ENCODE results near the gene ADGRD2. TPM values are rescaled to one million over a fixed set of nuclear protein-coding genes. Genes with fewer than 3 reads are reported as not detected.

The ADGRD2 gene
- total RNA-seq, 1 experiment from 2014 or later = not detected

- Histone ChIP-seq H3K9me3 (ENCODE audit: control insufficient read depth in 1 of 2, insufficient read depth in 1 of 2, low read depth in 1 of 2, low read length in 2 of 2) (no peaks in the 10 kb centered on the region), H3K79me2 (ENCODE audit: insufficient read depth, low read length) (no peaks in the 10 kb centered on the region), H3K4me2 (ENCODE audit: low read length) (no peak overlapping the region), H3K9me2 (ENCODE audit: insufficient read depth) (no peaks in the 10 kb centered on the region), H3K9ac (ENCODE audit: low read length) (no peak overlapping the region), H3K27ac (ENCODE audit: low read depth, low read length) (no peak overlapping the region), H4K20me1 (ENCODE audit: insufficient read depth) (no peaks in the 10 kb centered on the region), H3K4me3 (replicated peaks in 1 of 2; ENCODE audit: low read depth in 1 of 2, low read length in 2 of 2) (no peak overlapping the region), H3K36me3 (ENCODE audit: control insufficient read depth in 1 of 2, insufficient read depth in 2 of 2, low read length in 2 of 2) (no peaks in the 10 kb centered on the region), H2AFZ (ENCODE audit: low read depth, low read length, poor library complexity, severe bottlenecking) (no peak overlapping the region), H3K27me3 (ENCODE audit: insufficient read depth, low read length) (no peaks in the 10 kb centered on the region), H3K4me1 (ENCODE audit: control insufficient read depth in 1 of 2, insufficient read depth in 2 of 2, low read length in 2 of 2) (peaks cover 5 to 11% of the 10 kb centered on the region in 2 experiments; a peak in 3 of 4 replicates)
- DNase-seq (ENCODE audit: low read depth, low spot score) (no peak), ATAC-seq (no peak)
- BruUV-seq (replicated peaks) = no TSS peak
- ChIA-PET POLR2A (no interaction called here), RAD21 (ENCODE audit: low non-redundant PET in 1 of 2, low total read pairs in 2 of 2, uncharacterized antibody in 2 of 2, unreplicated experiment in 2 of 2) (no interaction called here), CTCF (no interaction called here)
- intact Hi-C loops (cut with micrococcal nuclease) = no loop called here
- TF ChIP-seq MAX (IDR thresholded peaks at IDR 0.05) = no peak
- no peak for TF ChIP-seq SIN3A (IDR thresholded peaks at IDR 0.05; ENCODE audit: low read depth)
- TF ChIP-seq EZH2phosphoT487 (IDR thresholded peaks at IDR 0.05; ENCODE audit: borderline replicate concordance) = no peak
- TF ChIP-seq RAD21 (IDR thresholded peaks at IDR 0.05; ENCODE audit: low read depth) = no peak
- no peak for TF ChIP-seq EZH2 (IDR thresholded peaks at IDR 0.05)
- no peak for TF ChIP-seq ZFX (IDR thresholded peaks at IDR 0.05)
- TF ChIP-seq SP1 (IDR thresholded peaks at IDR 0.05; ENCODE audit: low read depth) = no peak
- TF ChIP-seq ATF3 (IDR thresholded peaks at IDR 0.05) = no peak
- no peak for TF ChIP-seq ELF1 (IDR thresholded peaks at IDR 0.05; ENCODE audit: borderline replicate concordance, low read depth)
- no peak for TF ChIP-seq CEBPB (IDR thresholded peaks at IDR 0.05; ENCODE audit: low read depth)
- TF ChIP-seq EGR1 (IDR thresholded peaks at IDR 0.05; ENCODE audit: low read depth) = no peak
- TF ChIP-seq TCF7L2 (IDR thresholded peaks at IDR 0.05; ENCODE audit: borderline replicate concordance, extremely low read depth, insufficient read depth, insufficient read length) = no peak
- TF ChIP-seq JUND (IDR thresholded peaks at IDR 0.05) = no peak
Observed at GRCh38 chr9:124440786-124441185, 9.5 kb upstream of the ADGRD2 start.

- Histone ChIP-seq H3K9ac (ENCODE audit: low read length) (no peak overlapping the region), H2AFZ (ENCODE audit: low read depth, low read length, poor library complexity, severe bottlenecking) (no peak overlapping the region), H4K20me1 (ENCODE audit: insufficient read depth) (no peaks in the 10 kb centered on the region), H3K4me1 (ENCODE audit: control insufficient read depth in 1 of 2, insufficient read depth in 2 of 2, low read length in 2 of 2) (peaks cover 9 to 16% of the 10 kb centered on the region in 2 experiments; a peak in 3 of 4 replicates), H3K9me3 (ENCODE audit: control insufficient read depth in 1 of 2, insufficient read depth in 1 of 2, low read depth in 1 of 2, low read length in 2 of 2) (no peaks in the 10 kb centered on the region), H3K27me3 (ENCODE audit: insufficient read depth, low read length) (no peaks in the 10 kb centered on the region), H3K4me2 (ENCODE audit: low read length) (no peak overlapping the region), H3K36me3 (ENCODE audit: control insufficient read depth in 1 of 2, insufficient read depth in 2 of 2, low read length in 2 of 2) (no peaks in the 10 kb centered on the region), H3K79me2 (ENCODE audit: insufficient read depth, low read length) (no peaks in the 10 kb centered on the region), H3K9me2 (ENCODE audit: insufficient read depth) (no peaks in the 10 kb centered on the region), H3K27ac (ENCODE audit: low read depth, low read length) (no peak overlapping the region), H3K4me3 (replicated peaks in 1 of 2; ENCODE audit: low read depth in 1 of 2, low read length in 2 of 2) (no peak overlapping the region)
- no peak for ATAC-seq
- POLR2A ChIA-PET = no interaction called here
- CTCF ChIA-PET = no interaction called here
- RAD21 ChIA-PET (ENCODE audit: low non-redundant PET in 1 of 2, low total read pairs in 2 of 2, uncharacterized antibody in 2 of 2, unreplicated experiment in 2 of 2) = no interaction called here
- no peak for DNase-seq (ENCODE audit: low read depth, low spot score)
- intact Hi-C loops (cut with micrococcal nuclease) = no loop called here
- no peak for TF ChIP-seq SP1 (IDR thresholded peaks at IDR 0.05; ENCODE audit: low read depth)
- no peak for TF ChIP-seq TCF7L2 (IDR thresholded peaks at IDR 0.05; ENCODE audit: borderline replicate concordance, extremely low read depth, insufficient read depth, insufficient read length)
- no peak for TF ChIP-seq JUND (IDR thresholded peaks at IDR 0.05)
- no peak for TF ChIP-seq EZH2phosphoT487 (IDR thresholded peaks at IDR 0.05; ENCODE audit: borderline replicate concordance)
- TF ChIP-seq POLR2AphosphoS5 (IDR thresholded peaks at IDR 0.05; ENCODE audit: low read depth, low read length) = no peak
- TF ChIP-seq ELF1 (IDR thresholded peaks at IDR 0.05; ENCODE audit: borderline replicate concordance, low read depth) = no peak
- TF ChIP-seq, protein P1, sequence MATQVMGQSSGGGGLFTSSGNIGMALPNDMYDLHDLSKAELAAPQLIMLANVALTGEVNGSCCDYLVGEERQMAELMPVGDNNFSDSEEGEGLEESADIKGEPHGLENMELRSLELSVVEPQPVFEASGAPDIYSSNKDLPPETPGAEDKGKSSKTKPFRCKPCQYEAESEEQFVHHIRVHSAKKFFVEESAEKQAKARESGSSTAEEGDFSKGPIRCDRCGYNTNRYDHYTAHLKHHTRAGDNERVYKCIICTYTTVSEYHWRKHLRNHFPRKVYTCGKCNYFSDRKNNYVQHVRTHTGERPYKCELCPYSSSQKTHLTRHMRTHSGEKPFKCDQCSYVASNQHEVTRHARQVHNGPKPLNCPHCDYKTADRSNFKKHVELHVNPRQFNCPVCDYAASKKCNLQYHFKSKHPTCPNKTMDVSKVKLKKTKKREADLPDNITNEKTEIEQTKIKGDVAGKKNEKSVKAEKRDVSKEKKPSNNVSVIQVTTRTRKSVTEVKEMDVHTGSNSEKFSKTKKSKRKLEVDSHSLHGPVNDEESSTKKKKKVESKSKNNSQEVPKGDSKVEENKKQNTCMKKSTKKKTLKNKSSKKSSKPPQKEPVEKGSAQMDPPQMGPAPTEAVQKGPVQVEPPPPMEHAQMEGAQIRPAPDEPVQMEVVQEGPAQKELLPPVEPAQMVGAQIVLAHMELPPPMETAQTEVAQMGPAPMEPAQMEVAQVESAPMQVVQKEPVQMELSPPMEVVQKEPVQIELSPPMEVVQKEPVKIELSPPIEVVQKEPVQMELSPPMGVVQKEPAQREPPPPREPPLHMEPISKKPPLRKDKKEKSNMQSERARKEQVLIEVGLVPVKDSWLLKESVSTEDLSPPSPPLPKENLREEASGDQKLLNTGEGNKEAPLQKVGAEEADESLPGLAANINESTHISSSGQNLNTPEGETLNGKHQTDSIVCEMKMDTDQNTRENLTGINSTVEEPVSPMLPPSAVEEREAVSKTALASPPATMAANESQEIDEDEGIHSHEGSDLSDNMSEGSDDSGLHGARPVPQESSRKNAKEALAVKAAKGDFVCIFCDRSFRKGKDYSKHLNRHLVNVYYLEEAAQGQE (IDR thresholded peaks at IDR 0.05; ENCODE audit: low read depth) = no peak
- TF ChIP-seq EGR1 (IDR thresholded peaks at IDR 0.05; ENCODE audit: low read depth) = no peak
- no peak for TF ChIP-seq ZNF274 (IDR thresholded peaks at IDR 0.05; ENCODE audit: low read depth, low read length)
- no peak for TF ChIP-seq RAD21 (IDR thresholded peaks at IDR 0.05; ENCODE audit: low read depth)
- no TSS peak for BruUV-seq (replicated peaks)
Observed at GRCh38 chr9:124441291-124441690, 9.0 kb upstream of the ADGRD2 start.

All from HCT116 (cell line).